ENCODE measurements around the gene TEX52.
"Not testable (repeated sequence)": the region's sequence is repeated elsewhere in the genome, so short reads cannot be mapped to it uniquely, and the experiment has no call there.

TEX52 gene

DNA sequence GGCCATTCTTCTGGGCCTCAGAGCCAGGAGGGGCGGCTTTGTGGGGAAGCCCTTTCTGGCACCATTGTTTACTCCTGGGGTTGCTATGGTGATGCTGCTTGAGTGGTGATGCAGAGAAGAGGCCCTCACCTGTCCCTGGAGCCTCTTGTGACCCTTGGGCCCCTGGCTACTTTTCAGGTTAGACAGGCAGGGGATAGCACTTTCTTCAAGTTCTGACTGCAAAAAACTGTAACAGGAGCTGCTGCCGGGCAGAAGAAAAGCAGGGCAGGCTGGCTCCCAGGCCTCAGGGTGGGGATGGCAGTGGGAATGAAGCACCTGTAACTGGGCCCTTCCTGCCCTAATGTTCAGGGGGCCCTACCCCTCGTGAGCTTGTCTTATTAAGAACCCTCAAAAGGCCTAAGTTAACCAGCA is at the start of gene TEX52:
TSS of gene TEX52 (minus strand) at position 19 of the 411 bp plus-strand sequence. CDS start at position 6, 13 bp downstream.
- no peak for DNase-seq

DNA sequence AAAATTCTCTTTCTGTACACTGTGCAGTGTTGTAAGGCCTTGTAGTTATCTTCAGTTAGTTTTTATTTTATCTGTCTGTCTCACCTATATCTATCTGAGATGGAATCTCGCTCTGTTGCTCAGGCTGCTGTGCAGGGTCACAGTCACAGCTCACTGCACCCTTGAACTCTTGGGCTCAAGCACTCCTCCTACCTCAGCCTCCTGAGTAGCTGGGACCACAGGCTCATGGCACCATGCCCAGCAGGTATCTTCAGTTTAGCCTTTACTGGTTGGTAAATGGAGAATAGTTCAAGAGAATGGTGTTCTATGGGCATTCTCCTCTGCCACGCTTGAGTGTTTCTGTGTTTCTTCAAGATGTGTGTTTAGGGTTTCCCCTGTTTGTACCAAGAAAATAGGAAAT is 47.4 kb upstream of the TEX52 start:
- no peak for DNase-seq

- peak in 1 of 2 experiments; percentile 38 for DNase-seq
These were observed 45.5 kb upstream of the TEX52 start for GRCh38 chr12:2902272-2902880.

- no peak for DNase-seq
These were observed 43.8 kb upstream of the TEX52 start for GRCh38 chr12:2900642-2901041.

GRCh38 chr12:2897418-2897817 is 40.6 kb upstream of the TEX52 start:
- no peak for DNase-seq

DNA sequence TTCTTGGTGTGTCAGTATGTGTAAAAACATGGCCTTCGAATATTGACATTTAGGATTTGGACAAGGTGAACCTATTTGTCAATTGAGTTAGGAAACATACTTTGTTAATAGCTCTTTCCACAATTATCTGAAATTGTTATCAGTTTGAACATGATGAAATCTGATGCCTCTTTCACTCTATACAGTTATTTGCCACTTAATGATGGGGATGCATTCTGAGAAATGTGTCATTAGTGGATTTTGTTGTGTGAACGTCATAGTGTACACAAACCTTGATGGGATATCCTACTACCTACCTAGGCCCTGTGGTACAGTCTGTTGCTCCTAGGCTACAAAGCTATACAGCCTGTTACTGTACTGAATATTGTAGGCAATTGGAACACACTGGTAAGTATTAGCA is 38.7 kb upstream of the TEX52 start:
- no peak for DNase-seq

- DNase-seq: no peak
These were observed 38.2 kb upstream of the TEX52 start for GRCh38 chr12:2895051-2895451.

- DNase-seq: no peak
These were observed 36.2 kb upstream of the TEX52 start for GRCh38 chr12:2893007-2893406.

DNA sequence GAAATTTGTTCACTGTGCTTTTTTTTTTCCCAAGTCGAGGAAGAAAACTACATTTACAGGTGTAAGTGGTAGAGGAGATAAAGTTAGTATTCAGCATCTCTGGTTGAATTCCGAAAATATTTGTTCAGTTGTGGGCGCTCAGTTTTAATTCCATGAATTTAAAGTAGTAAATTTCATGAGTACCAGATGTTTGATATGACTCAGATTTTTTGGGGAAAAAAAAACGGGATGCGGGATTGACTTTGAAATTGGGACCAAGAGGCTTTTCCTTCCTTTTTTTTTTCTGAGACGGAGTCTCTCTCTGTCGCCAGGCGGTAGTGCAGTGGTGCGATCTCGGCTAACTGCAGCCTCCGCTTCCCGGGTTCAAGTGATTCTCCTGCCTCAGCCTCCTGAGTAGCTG is 35.4 kb upstream of the TEX52 start:
- DNase-seq: no peak

- DNase-seq: no peak
These were observed 34.6 kb upstream of the TEX52 start for GRCh38 chr12:2891240-2892053.

- peak; percentile 98 to 99 for DNase-seq
These were observed 33.8 kb upstream of the TEX52 start, which contains the start of gene TULP3 for GRCh38 chr12:2890388-2891239. TULP3 (plus strand) TSS chr12:2890891; CDS start chr12:2890948, 57 bp downstream.

DNA sequence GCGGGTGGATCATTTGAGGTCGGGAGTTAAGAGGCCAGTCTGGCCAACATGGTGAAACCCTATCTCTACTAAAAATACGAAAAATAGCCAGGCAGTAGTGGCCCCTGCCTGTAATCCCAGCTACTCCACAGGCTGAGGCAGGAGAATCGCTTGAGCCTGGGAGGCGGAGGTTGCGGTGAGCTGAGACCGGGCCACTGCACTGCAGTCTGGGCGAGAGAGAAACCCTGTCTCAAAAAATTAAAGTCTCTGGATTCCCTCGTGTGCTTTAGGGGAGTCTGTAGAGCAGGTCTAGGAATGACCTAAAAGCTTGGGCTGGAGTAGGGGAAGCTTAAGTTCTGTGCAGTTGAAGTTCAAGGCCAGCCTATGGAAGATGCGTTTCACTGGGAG is 33.2 kb upstream of the TEX52 start:
- DNase-seq: peak in 1 of 2 experiments; percentile 51

- DNase-seq: no peak
These were observed 30.1 kb upstream of the TEX52 start for GRCh38 chr12:2886768-2887450.

- DNase-seq: no peak
These were observed 28.0 kb upstream of the TEX52 start for GRCh38 chr12:2884810-2885209.

- DNase-seq: no peak
These were observed 23.0 kb upstream of the TEX52 start for GRCh38 chr12:2879853-2880252.

DNA sequence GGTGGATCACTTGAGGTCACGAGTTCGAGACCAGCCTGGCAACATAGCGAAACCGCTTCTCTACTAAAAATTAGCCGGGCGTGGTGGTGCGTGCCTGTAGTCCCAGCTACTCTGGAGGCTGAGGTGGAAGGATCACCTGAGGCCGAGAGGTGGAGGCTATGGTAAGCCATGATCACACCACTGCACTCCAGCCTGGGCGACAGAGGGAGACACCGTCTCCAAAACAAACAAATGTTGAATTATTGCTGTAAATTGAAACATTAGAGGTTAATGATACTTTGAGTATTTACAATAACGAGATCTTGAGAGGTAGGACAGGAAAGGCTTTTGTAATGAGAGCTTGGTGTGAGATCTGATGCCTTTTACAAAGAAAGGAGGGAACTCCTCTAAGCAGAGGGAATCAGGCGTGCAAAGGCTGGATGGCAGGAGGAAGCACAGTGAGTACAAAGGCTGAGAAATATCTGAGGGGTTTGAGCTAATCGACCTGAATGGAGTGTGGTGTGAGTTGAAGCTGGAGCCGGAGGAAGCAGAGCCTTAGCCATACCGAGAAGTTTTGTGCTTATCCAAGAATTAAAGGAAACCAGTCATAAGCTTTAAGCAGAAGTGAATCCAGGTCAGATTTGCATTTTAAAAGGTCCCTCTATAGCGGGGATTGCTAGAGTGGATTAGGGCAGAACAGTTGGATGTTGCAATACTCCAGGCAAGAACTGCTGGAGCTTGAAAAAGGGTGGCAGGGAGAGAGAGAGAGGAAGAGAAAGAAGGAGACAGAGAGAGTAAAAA is 21.3 kb upstream of the TEX52 start:
- no peak for DNase-seq

- DNase-seq: peak; percentile 75 to 91
These were observed 20.5 kb upstream of the TEX52 start, which contains the start of the genes FOXM1 and RHNO1 for GRCh38 chr12:2877047-2877952. FOXM1 (minus strand) TSS chr12:2877174; CDS start chr12:2874478, 2,696 bp downstream. RHNO1 (plus strand) TSS chr12:2877223; CDS start chr12:2885367, 8,144 bp downstream.

DNA sequence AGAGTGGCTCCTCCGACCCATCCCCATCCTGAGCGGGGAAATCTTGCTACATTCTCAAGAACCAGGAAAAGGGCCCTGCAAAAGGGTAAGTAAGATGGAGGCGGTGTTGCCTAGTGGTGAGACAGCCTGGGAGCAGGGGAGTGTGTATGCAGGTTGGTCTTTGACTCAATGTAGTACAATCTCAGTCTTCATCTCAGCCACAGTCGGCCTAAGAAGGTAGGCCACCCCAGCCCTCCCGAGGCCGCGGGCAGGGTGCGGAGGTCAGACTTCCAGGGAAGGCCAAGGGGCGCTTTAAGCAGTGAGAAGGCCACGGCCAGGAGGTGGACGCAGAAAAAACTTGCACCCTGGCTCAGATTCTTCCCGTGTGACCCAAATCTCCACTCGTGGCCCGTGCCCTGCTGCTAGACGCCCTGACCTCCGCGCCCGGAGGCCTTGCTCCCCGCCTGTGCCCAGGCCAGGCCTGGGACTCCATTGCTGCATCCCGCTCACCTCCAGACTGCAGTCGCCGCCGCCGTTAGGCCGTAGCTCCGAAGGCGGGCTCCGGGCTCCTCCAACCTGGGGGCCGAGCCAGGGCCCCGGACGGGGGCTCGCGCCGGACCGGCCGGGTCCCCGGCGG is 19.7 kb upstream of the TEX52 start:
- no peak for DNase-seq

- DNase-seq: not testable (repeated sequence)
These were observed 12.3 kb upstream of the TEX52 start for GRCh38 chr12:2868986-2869632.

- no peak for DNase-seq
These were observed 7.4 kb upstream of the TEX52 start for GRCh38 chr12:2864198-2864597.

All from NCI-H1930 (cell line).